Type B pancreatic cell (in vitro differentiated cells): ENCODE measurements around the gene XYLT1. TPM values are rescaled to one million over a fixed set of nuclear protein-coding genes. Genes with fewer than 3 reads are reported as not detected.
"Not testable (repeated sequence)": the region's sequence is repeated elsewhere in the genome, so short reads cannot be mapped to it uniquely, and the experiment has no call there.

ENCODE experiments used
- DNase-seq: peaks from one replicate; pipeline ENCODE4 v3.0.0; 2021; ENCODE audit warnings: mixed read lengths; ENCODE audit not compliant: unreplicated experiment; ENCODE audit errors: extremely low spot score
- H3K27ac Mint-ChIP-seq: 2 replicates; pipeline ENCODE4 v1.8.0; 2021; ENCODE audit warnings: mild to moderate bottlenecking, mixed read lengths
- H3K27me3 Mint-ChIP-seq: 2 replicates; pipeline ENCODE4 v1.8.0; 2021; ENCODE audit warnings: mixed read lengths
- H3K36me3 Mint-ChIP-seq: 2 replicates; pipeline ENCODE4 v1.8.0; 2021; ENCODE audit warnings: mixed read lengths
- H3K4me1 Mint-ChIP-seq: one replicate; pipeline ENCODE4 v1.8.0; 2021; ENCODE audit warnings: mixed read lengths; ENCODE audit not compliant: unreplicated experiment
- H3K4me3 Mint-ChIP-seq: 2 replicates; pipeline ENCODE4 v1.8.0; 2021; ENCODE audit warnings: mild to moderate bottlenecking, mixed read lengths
- H3K9me3 Mint-ChIP-seq: 2 replicates; pipeline ENCODE4 v1.8.0; 2021; ENCODE audit warnings: mixed read lengths
- CTCF ChIP-seq: fragments of 200-600 bp; sonication (generic); conservative IDR thresholded peaks from 2 replicates; pipeline ENCODE4 v1.5.0; 2021; ENCODE audit warnings: antibody characterized with exemption, mild to moderate bottlenecking
- total RNA-seq: library from RNA; stranded (reverse); gene quantifications from 2 replicates; pipeline ENCODE4 v1.2.1, GENCODE V29; 2021; ENCODE audit warnings: low replicate concordance

The XYLT1 gene
- total RNA-seq, 1 donor from 2014 or later, result 14.9 TPM

- DNase-seq, result no peak
- no peak for TF ChIP-seq CTCF
- H3K27ac Mint-ChIP-seq, result no peak overlapping the region
- peaks cover 4% of the 10 kb centered on the region for H3K36me3 Mint-ChIP-seq
- H3K4me3 Mint-ChIP-seq, result peak overlapping the region; percentile 13
- H3K4me1 Mint-ChIP-seq, result peaks cover 20% of the 10 kb centered on the region
- no peaks in the 10 kb centered on the region for H3K27me3 Mint-ChIP-seq
- H3K9me3 Mint-ChIP-seq, result no peaks in the 10 kb centered on the region
Measured at GRCh38 chr16:17336530-17336900, 134.2 kb downstream of the XYLT1 start.

- Mint-ChIP-seq H3K36me3 (peaks cover 4% of the 10 kb centered on the region), H3K27me3 (no peaks in the 10 kb centered on the region), H3K27ac (no peak overlapping the region), H3K4me1 (peaks cover 20% of the 10 kb centered on the region), H3K9me3 (no peaks in the 10 kb centered on the region), H3K4me3 (peak overlapping the region; percentile 13)
- no peak for DNase-seq
- no peak for TF ChIP-seq CTCF
Measured at GRCh38 chr16:17335826-17336529, 134.8 kb downstream of the XYLT1 start.

GRCh38 chr16:17335406-17335805 is 135.4 kb downstream of the XYLT1 start:
- H3K36me3 Mint-ChIP-seq, H3K27me3 Mint-ChIP-seq, H3K9me3 Mint-ChIP-seq, H3K4me3 Mint-ChIP-seq, H3K27ac Mint-ChIP-seq, DNase-seq: not testable (repeated sequence)
- peaks cover 20% of the 10 kb centered on the region for H3K4me1 Mint-ChIP-seq

- no peaks in the 10 kb centered on the region for H3K36me3 Mint-ChIP-seq
- peaks cover 25% of the 10 kb centered on the region for H3K4me1 Mint-ChIP-seq
- no peak for TF ChIP-seq CTCF
- no peak for DNase-seq
- peak overlapping the region; percentile 31 for H3K27ac Mint-ChIP-seq
- no peak overlapping the region for H3K4me3 Mint-ChIP-seq
- H3K9me3 Mint-ChIP-seq, result no peaks in the 10 kb centered on the region
- no peaks in the 10 kb centered on the region for H3K27me3 Mint-ChIP-seq
Measured at GRCh38 chr16:17334096-17334495, 136.7 kb downstream of the XYLT1 start.

GRCh38 chr16:17333229-17333628 is 137.5 kb downstream of the XYLT1 start:
- no peak for DNase-seq
- Mint-ChIP-seq H3K9me3 (no peaks in the 10 kb centered on the region), H3K4me3 (no peak overlapping the region), H3K27me3 (no peaks in the 10 kb centered on the region), H3K4me1 (peaks cover 32% of the 10 kb centered on the region), H3K36me3 (no peaks in the 10 kb centered on the region), H3K27ac (no peak overlapping the region)
- no peak for TF ChIP-seq CTCF

- no peak for TF ChIP-seq CTCF
- Mint-ChIP-seq H3K36me3 (no peaks in the 10 kb centered on the region), H3K9me3 (no peaks in the 10 kb centered on the region), H3K4me1 (peaks cover 29% of the 10 kb centered on the region), H3K4me3 (no peak overlapping the region), H3K27me3 (no peaks in the 10 kb centered on the region), H3K27ac (no peak overlapping the region)
- DNase-seq, result no peak
Measured at GRCh38 chr16:17331991-17332390, 138.8 kb downstream of the XYLT1 start.
